HEK293 (cell line): ENCODE measurements around the gene HHIPL1.

ENCODE experiments used
- CTCF ChIA-PET: fragments of 350-600 bp; formaldehyde crosslinking; extraction: SDS; loops from one replicate; lab custom pipeline; 2021; ENCODE audit warnings: antibody characterized with exemption; lab: Yijun Ruan, JAX
- POLR2A ChIA-PET: fragments of 300-600 bp; formaldehyde crosslinking; extraction: SDS; loops from one replicate; lab custom pipeline; 2020; ENCODE audit warnings: antibody characterized with exemption, inconsistent platforms; lab: Yijun Ruan, JAX
- H3K27ac ChIP-seq: fragments of 200-500 bp; sonication (Bioruptor generic); 2 replicates; pipeline ENCODE4 v1.5.1; 2014; ENCODE audit warnings: low read depth, low read length, control low read depth, inconsistent platforms; ENCODE audit errors: extremely low read depth
- H3K36me3 ChIP-seq, 2 experiments: fragments of 200-500 bp in 1 of 2; sonication (Bioruptor generic) in 1 of 2; 1 replicate in 1 of 2; 2 replicates in 1 of 2; pipeline ENCODE4 v1.5.1; 2014 to 2017; ENCODE audit warnings: inconsistent platforms in 2 of 2, low read length in 2 of 2; ENCODE audit not compliant: control insufficient read depth in 2 of 2, insufficient read depth in 1 of 2
- H3K4me1 ChIP-seq: fragments of 200-500 bp; sonication (Bioruptor generic); 2 replicates; pipeline ENCODE4 v1.5.1; 2014; ENCODE audit warnings: mild to moderate bottlenecking, low read length, inconsistent platforms; ENCODE audit not compliant: control insufficient read depth, insufficient read depth
- H3K4me3 ChIP-seq: 2 replicates; pipeline ENCODE4 v1.5.1; 2011; ENCODE audit warnings: low read depth, mild to moderate bottlenecking, control low read depth, low read length, moderate library complexity
- H3K9me3 ChIP-seq: fragments of 200-500 bp; sonication (Bioruptor generic); 2 replicates; pipeline ENCODE4 v1.5.1; 2014; ENCODE audit warnings: low read depth, low read length, inconsistent platforms; ENCODE audit not compliant: control insufficient read depth, insufficient read depth
- GLIS2 ChIP-seq: fragments of 450-650 bp; formaldehyde crosslinking; IDR thresholded peaks from 2 replicates; pipeline ENCODE4 v1.5.1; 2016; ENCODE audit warnings: missing biosample characterization, missing genetic modification characterization
- IKZF3 ChIP-seq: fragments of 450-650 bp; IDR thresholded peaks from 2 replicates; pipeline ENCODE4 v1.5.0; 2018; ENCODE audit warnings: missing biosample characterization, mild to moderate bottlenecking, missing genetic modification characterization, moderate library complexity
- SP3 ChIP-seq: fragments of 450-650 bp; formaldehyde crosslinking; IDR thresholded peaks from 2 replicates; pipeline ENCODE4 v1.5.1; 2016; ENCODE audit warnings: missing biosample characterization, missing genetic modification characterization
- ZBTB17 ChIP-seq: fragments of 450-650 bp; formaldehyde crosslinking; IDR thresholded peaks from 2 replicates; pipeline ENCODE4 v1.5.1; 2016; ENCODE audit warnings: missing biosample characterization, missing genetic modification characterization
- ZNF10 ChIP-seq: fragments of 450-650 bp; formaldehyde crosslinking; IDR thresholded peaks from 2 replicates; pipeline ENCODE4 v1.5.1; 2017; ENCODE audit warnings: missing biosample characterization, missing genetic modification characterization
- ZNF16 ChIP-seq: fragments of 450-650 bp; formaldehyde crosslinking; IDR thresholded peaks from 2 replicates; pipeline ENCODE4 v1.5.1; 2016; ENCODE audit warnings: low read depth, missing biosample characterization, missing genetic modification characterization
- ZNF169 ChIP-seq: fragments of 450-650 bp; formaldehyde crosslinking; IDR thresholded peaks from 2 replicates; pipeline ENCODE4 v1.5.1; 2016; ENCODE audit warnings: missing biosample characterization, missing genetic modification characterization
- ZNF184 ChIP-seq: fragments of 450-650 bp; IDR thresholded peaks from 2 replicates; pipeline ENCODE4 v1.5.1; 2018; ENCODE audit warnings: missing biosample characterization, mild to moderate bottlenecking, missing genetic modification characterization
- ZNF202 ChIP-seq: fragments of 450-650 bp; formaldehyde crosslinking; IDR thresholded peaks from 2 replicates; pipeline ENCODE4 v1.5.1; 2016; ENCODE audit warnings: missing biosample characterization, missing genetic modification characterization, borderline replicate concordance
- ZNF23 ChIP-seq: fragments of 450-650 bp; formaldehyde crosslinking; IDR thresholded peaks from 2 replicates; pipeline ENCODE4 v1.5.1; 2016; ENCODE audit warnings: missing biosample characterization, missing genetic modification characterization, borderline replicate concordance
- ZNF302 ChIP-seq: fragments of 450-650 bp; formaldehyde crosslinking; IDR thresholded peaks from 2 replicates; pipeline ENCODE4 v1.5.1; 2016; ENCODE audit warnings: missing biosample characterization, missing genetic modification characterization, low read depth
- ZNF391 ChIP-seq: fragments of 450-650 bp; formaldehyde crosslinking; IDR thresholded peaks from 2 replicates; pipeline ENCODE4 v1.5.1; 2016; ENCODE audit warnings: low read depth, missing biosample characterization, missing genetic modification characterization, borderline replicate concordance
- ZNF426 ChIP-seq: fragments of 450-650 bp; formaldehyde crosslinking; IDR thresholded peaks from 2 replicates; pipeline ENCODE4 v1.5.1; 2017; ENCODE audit warnings: missing biosample characterization, missing genetic modification characterization, mild to moderate bottlenecking, inconsistent platforms, moderate library complexity
- ZNF529 ChIP-seq: fragments of 450-650 bp; formaldehyde crosslinking; IDR thresholded peaks from 2 replicates; pipeline ENCODE4 v1.5.1; 2017; ENCODE audit warnings: missing genetic modification characterization, missing biosample characterization; ENCODE audit not compliant: insufficient replicate concordance
- ZNF555 ChIP-seq: fragments of 450-650 bp; formaldehyde crosslinking; conservative IDR thresholded peaks from 2 replicates; pipeline ENCODE4 v1.5.1; 2017; ENCODE audit warnings: missing biosample characterization, mild to moderate bottlenecking, missing genetic modification characterization, inconsistent platforms
- ZNF621 ChIP-seq: fragments of 450-650 bp; formaldehyde crosslinking; IDR thresholded peaks from 2 replicates; pipeline ENCODE4 v1.5.1; 2017; ENCODE audit warnings: missing biosample characterization, missing genetic modification characterization
- ZNF626 ChIP-seq: fragments of 450-650 bp; sonication (Bioruptor Pico); formaldehyde crosslinking; IDR thresholded peaks from 2 replicates; pipeline ENCODE4 v1.5.1; 2018; ENCODE audit warnings: missing biosample characterization, missing genetic modification characterization, inconsistent platforms
- ZNF830 ChIP-seq: fragments of 450-650 bp; IDR thresholded peaks from 2 replicates; pipeline ENCODE4 v1.5.0; 2018; ENCODE audit warnings: missing biosample characterization, missing genetic modification characterization, low read depth, mild to moderate bottlenecking, moderate library complexity
- TF ChIP-seq, protein P1 (sequence below): fragments of 450-650 bp; formaldehyde crosslinking; IDR thresholded peaks from 2 replicates; pipeline ENCODE4 v1.5.1; 2016; ENCODE audit warnings: missing biosample characterization, missing genetic modification characterization, borderline replicate concordance
- TF ChIP-seq, protein P2 (sequence below): fragments of 450-650 bp; formaldehyde crosslinking; optimal IDR thresholded peaks from 2 replicates; pipeline ENCODE3; 2016; ENCODE audit warnings: missing biosample characterization, mild to moderate bottlenecking, missing genetic modification characterization
- TF ChIP-seq, protein P3 (sequence below): fragments of 450-650 bp; formaldehyde crosslinking; IDR thresholded peaks from 2 replicates; pipeline ENCODE4 v1.5.1; 2016; ENCODE audit warnings: missing biosample characterization, missing genetic modification characterization
- TF ChIP-seq, protein P4 (sequence below): fragments of 450-650 bp; formaldehyde crosslinking; IDR thresholded peaks from 2 replicates; pipeline ENCODE4 v1.5.1; 2016; ENCODE audit warnings: missing biosample characterization, missing genetic modification characterization
- TF ChIP-seq, protein P5 (sequence below): fragments of 450-650 bp; formaldehyde crosslinking; IDR thresholded peaks from 2 replicates; pipeline ENCODE4 v1.5.1; 2017; ENCODE audit warnings: missing biosample characterization, mild to moderate bottlenecking, missing genetic modification characterization, moderate library complexity

The HHIPL1 gene

DNA sequence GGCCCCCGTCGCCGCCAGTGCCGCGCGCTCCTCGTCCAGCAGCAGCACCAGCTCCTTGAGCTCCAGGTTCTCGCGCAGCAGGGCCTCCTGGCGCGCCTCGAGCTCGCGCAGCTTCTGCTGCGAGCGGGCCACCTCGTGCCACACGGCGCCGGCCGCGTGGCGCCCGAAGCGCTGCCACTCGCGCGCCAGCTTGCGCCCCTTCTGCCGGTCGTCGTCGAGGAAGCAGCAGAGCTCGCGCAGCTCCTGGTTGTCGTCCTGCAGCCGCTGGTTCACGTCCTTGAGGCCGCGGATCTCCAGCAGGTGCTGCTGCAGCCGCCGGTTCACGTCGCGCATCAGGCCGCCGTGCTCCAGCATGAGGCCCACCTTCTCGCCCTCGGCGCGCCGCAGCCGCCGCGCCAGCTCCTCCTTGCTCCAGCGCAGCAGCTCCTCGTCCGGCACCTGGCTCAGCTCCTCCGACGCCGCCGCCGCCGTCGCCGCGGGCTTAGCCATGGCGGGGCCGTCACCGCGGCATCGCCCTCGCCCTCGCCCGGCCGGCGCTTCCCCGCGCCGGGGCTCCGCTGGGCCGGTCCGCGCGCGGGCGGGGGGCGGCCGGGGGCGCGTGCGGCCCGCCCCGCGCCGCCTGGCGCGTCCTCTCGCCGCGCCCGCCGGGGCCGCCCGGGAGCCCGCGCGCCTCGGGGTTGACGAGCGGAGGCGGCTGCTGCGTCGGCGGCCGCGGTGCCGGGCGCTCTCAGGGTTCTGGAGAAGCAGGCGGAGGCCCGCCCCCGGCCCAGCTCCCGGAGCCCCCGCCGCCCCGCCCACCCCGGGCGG lies 41.3 kb upstream of the HHIPL1 start, which contains the start of gene CCDC85C:
Gene CCDC85C (minus strand): TSS at position 737 of the 807 bp plus-strand sequence. CDS start 248 bp downstream, at position 489.
- peaks cover 0 to 4% of the 10 kb centered on the region in 2 experiments; a peak in 1 of 3 replicates for H3K36me3 ChIP-seq
- CTCF ChIA-PET: interaction anchor here (1.1 kb wide), 1 partner anchor 121 kb away, joined by 3 read pairs; no protein-coding TSS in a partner anchor
- H3K9me3 ChIP-seq: no peaks in the 10 kb centered on the region
- POLR2A ChIA-PET: interaction anchor here (1.0 to 3.1 kb wide), 6 partner anchors 10 to 123 kb away, joined by 3 to 20 read pairs (median 6); partner anchors contain the start of genes CCNK and SETD3
- H3K4me1 ChIP-seq: peaks cover 15% of the 10 kb centered on the region
- peak within 1 kb of the TSS; percentile 93 for H3K27ac ChIP-seq
- peak within 1 kb of the TSS; percentile 64 for H3K4me3 ChIP-seq
- no peak for TF ChIP-seq ZNF169 (tag by site-specific recombination)
- no peak for TF ChIP-seq ZNF830 (tag by site-specific recombination)
- peak; percentile 72; the same call in 1 of the 2 replicates for TF ChIP-seq ZNF10
- TF ChIP-seq IKZF3 (tag by site-specific recombination): no peak; the same call in 1 of the 2 replicates
- no peak for TF ChIP-seq GLIS2
- TF ChIP-seq ZNF202 (tag by site-specific recombination): no peak
- TF ChIP-seq ZNF391 (tag by site-specific recombination): no peak
- no peak for TF ChIP-seq ZNF16 (tag by site-specific recombination)
- TF ChIP-seq ZNF626 (tag by site-specific recombination): no peak
- TF ChIP-seq, protein P1, sequence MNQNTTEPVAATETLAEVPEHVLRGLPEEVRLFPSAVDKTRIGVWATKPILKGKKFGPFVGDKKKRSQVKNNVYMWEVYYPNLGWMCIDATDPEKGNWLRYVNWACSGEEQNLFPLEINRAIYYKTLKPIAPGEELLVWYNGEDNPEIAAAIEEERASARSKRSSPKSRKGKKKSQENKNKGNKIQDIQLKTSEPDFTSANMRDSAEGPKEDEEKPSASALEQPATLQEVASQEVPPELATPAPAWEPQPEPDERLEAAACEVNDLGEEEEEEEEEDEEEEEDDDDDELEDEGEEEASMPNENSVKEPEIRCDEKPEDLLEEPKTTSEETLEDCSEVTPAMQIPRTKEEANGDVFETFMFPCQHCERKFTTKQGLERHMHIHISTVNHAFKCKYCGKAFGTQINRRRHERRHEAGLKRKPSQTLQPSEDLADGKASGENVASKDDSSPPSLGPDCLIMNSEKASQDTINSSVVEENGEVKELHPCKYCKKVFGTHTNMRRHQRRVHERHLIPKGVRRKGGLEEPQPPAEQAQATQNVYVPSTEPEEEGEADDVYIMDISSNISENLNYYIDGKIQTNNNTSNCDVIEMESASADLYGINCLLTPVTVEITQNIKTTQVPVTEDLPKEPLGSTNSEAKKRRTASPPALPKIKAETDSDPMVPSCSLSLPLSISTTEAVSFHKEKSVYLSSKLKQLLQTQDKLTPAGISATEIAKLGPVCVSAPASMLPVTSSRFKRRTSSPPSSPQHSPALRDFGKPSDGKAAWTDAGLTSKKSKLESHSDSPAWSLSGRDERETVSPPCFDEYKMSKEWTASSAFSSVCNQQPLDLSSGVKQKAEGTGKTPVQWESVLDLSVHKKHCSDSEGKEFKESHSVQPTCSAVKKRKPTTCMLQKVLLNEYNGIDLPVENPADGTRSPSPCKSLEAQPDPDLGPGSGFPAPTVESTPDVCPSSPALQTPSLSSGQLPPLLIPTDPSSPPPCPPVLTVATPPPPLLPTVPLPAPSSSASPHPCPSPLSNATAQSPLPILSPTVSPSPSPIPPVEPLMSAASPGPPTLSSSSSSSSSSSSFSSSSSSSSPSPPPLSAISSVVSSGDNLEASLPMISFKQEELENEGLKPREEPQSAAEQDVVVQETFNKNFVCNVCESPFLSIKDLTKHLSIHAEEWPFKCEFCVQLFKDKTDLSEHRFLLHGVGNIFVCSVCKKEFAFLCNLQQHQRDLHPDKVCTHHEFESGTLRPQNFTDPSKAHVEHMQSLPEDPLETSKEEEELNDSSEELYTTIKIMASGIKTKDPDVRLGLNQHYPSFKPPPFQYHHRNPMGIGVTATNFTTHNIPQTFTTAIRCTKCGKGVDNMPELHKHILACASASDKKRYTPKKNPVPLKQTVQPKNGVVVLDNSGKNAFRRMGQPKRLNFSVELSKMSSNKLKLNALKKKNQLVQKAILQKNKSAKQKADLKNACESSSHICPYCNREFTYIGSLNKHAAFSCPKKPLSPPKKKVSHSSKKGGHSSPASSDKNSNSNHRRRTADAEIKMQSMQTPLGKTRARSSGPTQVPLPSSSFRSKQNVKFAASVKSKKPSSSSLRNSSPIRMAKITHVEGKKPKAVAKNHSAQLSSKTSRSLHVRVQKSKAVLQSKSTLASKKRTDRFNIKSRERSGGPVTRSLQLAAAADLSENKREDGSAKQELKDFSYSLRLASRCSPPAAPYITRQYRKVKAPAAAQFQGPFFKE (tag by site-specific recombination): no peak
- no peak for TF ChIP-seq ZNF621 (tag by site-specific recombination)
- TF ChIP-seq, protein P2, sequence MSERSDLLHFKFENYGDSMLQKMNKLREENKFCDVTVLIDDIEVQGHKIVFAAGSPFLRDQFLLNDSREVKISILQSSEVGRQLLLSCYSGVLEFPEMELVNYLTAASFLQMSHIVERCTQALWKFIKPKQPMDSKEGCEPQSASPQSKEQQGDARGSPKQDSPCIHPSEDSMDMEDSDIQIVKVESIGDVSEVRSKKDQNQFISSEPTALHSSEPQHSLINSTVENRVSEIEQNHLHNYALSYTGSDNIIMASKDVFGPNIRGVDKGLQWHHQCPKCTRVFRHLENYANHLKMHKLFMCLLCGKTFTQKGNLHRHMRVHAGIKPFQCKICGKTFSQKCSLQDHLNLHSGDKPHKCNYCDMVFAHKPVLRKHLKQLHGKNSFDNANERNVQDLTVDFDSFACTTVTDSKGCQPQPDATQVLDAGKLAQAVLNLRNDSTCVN (tag by site-specific recombination): peak; percentile 54
- no peak for TF ChIP-seq ZNF302 (tag by site-specific recombination)
- no peak for TF ChIP-seq SP3 (tag by site-specific recombination)
- TF ChIP-seq ZNF555 (tag by site-specific recombination): no peak
- TF ChIP-seq, protein P3, sequence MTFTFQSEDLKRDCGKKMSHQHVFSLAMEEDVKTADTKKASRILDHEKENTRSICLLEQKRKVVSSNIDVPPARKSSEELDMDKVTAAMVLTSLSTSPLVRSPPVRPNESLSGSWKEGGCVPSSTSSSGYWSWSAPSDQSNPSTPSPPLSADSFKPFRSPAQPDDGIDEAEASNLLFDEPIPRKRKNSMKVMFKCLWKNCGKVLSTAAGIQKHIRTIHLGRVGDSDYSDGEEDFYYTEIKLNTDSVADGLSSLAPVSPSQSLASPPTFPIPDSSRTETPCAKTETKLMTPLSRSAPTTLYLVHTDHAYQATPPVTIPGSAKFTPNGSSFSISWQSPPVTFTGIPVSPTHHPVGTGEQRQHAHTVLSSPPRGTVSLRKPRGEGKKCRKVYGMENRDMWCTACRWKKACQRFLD (tag by site-specific recombination): no peak
- TF ChIP-seq, protein P4, sequence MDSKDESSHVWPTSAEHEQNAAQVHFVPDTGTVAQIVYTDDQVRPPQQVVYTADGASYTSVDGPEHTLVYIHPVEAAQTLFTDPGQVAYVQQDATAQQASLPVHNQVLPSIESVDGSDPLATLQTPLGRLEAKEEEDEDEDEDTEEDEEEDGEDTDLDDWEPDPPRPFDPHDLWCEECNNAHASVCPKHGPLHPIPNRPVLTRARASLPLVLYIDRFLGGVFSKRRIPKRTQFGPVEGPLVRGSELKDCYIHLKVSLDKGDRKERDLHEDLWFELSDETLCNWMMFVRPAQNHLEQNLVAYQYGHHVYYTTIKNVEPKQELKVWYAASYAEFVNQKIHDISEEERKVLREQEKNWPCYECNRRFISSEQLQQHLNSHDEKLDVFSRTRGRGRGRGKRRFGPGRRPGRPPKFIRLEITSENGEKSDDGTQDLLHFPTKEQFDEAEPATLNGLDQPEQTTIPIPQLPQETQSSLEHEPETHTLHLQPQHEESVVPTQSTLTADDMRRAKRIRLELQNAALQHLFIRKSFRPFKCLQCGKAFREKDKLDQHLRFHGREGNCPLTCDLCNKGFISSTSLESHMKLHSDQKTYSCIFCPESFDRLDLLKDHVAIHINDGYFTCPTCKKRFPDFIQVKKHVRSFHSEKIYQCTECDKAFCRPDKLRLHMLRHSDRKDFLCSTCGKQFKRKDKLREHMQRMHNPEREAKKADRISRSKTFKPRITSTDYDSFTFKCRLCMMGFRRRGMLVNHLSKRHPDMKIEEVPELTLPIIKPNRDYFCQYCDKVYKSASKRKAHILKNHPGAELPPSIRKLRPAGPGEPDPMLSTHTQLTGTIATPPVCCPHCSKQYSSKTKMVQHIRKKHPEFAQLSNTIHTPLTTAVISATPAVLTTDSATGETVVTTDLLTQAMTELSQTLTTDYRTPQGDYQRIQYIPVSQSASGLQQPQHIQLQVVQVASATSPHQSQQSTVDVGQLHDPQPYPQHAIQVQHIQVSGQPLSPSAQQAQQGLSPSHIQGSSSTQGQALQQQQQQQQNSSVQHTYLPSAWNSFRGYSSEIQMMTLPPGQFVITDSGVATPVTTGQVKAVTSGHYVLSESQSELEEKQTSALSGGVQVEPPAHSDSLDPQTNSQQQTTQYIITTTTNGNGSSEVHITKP: no peak
- TF ChIP-seq ZBTB17 (tag by site-specific recombination): no peak
- TF ChIP-seq ZNF426 (tag by site-specific recombination): no peak
- no peak for TF ChIP-seq ZNF184 (tag by site-specific recombination)
- TF ChIP-seq ZNF23 (tag by site-specific recombination): no peak
- TF ChIP-seq, protein P5, sequence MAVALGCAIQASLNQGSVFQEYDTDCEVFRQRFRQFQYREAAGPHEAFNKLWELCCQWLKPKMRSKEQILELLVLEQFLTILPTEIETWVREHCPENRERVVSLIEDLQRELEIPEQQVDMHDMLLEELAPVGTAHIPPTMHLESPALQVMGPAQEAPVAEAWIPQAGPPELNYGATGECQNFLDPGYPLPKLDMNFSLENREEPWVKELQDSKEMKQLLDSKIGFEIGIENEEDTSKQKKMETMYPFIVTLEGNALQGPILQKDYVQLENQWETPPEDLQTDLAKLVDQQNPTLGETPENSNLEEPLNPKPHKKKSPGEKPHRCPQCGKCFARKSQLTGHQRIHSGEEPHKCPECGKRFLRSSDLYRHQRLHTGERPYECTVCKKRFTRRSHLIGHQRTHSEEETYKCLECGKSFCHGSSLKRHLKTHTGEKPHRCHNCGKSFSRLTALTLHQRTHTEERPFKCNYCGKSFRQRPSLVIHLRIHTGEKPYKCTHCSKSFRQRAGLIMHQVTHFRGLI (tag by site-specific recombination): peak; percentile 38; the same call in 1 of the 2 replicates
- TF ChIP-seq ZNF529 (tag by site-specific recombination): no peak
